Activated CD8-positive, alpha-beta memory T cell treated with anti-CD3 and anti-CD28 coated beads, Interleukin-2, amount 50 U/mL, for 24 hours (primary cell): ENCODE results near the gene CCDC18.

Experiments
- DNase-seq: peaks from one replicate; pipeline ENCODE4 v3.0.0-alpha.2; 2020; ENCODE audit errors: extremely low read depth

CCDC18 gene

GRCh38 chr1:93304716-93305138 lies 124.2 kb downstream of the CCDC18 start:
- peak; percentile 12 for DNase-seq

DNA sequence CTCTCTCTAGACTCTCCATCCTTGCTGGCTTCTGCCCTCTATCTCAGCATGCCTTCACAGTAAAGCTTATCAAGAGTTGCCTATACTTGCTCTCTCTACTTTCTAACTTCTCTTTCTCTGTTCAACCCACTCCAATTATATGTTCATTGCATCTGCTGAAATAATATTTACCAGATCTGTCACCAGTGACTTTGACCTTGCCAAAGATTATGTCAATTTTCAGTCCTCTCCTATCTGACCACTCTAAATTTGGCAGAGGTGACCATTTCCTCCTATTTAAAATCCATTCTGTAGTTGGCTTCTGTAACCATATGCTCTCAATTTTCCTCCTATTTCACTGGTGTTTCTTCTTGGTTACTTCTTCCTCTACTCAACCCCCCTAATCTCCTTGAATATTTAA lies 126.4 kb downstream of the CCDC18 start:
- DNase-seq, result no peak

GRCh38 chr1:93313026-93313425 lies 132.5 kb downstream of the CCDC18 start:
- DNase-seq, result no peak

GRCh38 chr1:93317207-93317606 lies 136.7 kb downstream of the CCDC18 start:
- no peak for DNase-seq

DNA sequence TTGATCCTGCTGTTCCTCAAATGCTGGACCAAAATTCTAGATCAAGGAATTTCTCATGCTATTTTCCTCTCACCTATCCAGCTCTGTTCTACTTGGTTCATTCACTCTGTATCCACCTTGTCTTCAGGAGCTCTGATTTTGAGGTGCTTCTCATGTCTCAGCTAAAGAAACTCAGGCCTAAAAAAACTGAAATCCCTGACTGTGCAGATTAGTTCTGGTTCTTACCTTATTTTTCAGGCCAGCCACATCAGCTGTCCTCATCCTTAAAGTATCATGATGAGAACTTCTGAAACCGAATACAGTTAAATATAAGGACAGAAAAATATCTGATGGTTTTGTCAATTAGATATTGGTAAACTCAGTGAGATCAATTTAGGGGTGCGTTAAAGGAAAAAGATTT lies 137.4 kb downstream of the CCDC18 start:
- no peak for DNase-seq

- no peak for DNase-seq
These were observed 141.2 kb downstream of the CCDC18 start for GRCh38 chr1:93321720-93322119.

DNA sequence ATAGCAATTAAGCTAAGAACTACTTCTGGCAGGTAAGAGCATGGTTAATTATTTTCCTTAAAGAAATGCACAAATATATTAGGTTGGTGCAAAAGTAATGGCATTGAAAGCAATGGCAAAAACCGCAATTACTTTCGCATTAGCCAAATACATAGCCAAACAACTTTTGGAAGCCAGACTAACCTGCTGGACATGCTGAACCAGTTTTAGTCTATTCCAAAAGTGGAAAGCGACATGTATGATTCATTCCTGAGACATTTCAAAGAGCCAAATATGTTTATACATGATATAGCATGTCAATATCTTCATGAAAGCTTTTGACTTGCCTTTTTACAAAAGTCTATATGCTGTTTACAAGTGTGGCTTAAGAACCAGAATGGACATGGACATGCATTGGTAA lies 141.8 kb downstream of the CCDC18 start:
- DNase-seq, result no peak

DNA sequence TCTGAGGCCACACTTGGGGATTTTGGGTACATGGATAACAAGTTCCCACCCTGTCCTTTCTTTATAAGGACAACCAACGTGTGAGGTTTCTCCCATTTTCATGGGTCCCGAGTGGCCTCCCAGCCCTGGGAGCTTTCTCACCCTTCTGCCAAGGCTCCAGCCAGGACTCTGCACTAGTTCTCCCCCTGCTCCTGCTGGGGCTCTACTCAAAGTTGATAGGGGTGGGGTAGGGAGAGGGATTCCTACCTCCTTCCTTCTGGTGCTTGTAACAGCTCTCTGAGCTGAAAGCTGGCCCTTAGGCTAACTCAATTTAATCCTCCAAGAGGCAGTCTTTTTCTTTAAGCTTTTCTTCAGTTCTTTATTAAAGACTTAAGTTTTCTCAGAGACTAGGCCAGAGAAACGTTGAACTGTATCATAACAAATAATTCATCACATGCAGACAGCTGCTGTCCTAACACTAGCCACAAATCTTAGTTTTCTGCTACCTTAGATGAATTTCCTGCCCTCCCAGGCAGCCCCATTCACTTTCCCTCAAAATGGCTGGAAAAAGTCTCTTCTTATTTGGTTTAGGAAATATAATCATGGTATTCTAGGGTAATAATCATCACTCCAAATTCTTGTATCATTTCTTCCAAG lies 142.8 kb downstream of the CCDC18 start:
- DNase-seq, result no peak

- no peak for DNase-seq
These were observed 144.3 kb downstream of the CCDC18 start for GRCh38 chr1:93324486-93325464.
